Measurements from ENCODE around the gene ZFAND2A.
"Not testable (repeated sequence)": the region's sequence is repeated elsewhere in the genome, so short reads cannot be mapped to it uniquely, and the experiment has no call there.

Gene ZFAND2A

DNA sequence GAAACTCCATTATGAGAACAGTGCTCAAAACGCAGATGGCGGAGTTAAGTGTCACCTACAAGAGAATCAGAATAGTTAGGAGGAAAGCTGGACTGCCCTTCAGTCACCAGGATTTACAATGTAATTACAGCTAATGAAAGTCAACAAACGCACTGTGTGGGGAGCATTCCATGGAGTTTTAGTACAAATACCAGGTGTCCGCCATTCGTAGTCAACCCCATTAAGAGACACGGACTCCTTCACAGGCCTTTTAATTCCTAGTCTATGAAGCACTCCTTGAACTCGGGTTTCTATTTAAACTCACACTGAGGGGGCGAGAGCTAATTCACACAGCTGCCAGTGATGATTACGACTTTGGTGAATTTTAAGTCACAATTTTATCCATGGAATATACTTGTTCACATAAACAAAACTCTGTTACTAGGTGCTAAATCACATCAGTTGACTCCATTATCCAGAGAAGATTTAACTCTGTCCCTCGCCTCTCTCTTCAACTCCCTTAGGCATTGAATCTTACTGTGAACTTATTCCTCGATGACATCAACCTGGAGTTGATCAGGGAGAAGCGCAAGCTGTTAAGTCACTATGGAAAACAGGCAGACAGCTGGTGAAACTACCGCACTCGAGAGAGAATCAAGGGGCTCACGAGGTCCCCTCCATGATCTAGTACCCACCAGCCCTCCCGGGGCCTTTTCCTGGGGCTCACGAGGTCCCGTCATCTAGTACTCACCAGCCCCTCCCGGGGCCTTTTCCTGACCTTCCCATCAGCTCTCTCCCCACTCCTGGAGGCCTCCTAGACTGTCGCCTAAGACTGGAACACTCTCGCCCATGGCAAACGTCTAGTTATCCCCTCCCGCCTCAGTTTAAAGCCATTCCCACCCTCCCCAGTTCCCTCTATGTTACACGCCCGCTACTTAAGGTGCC lies 1.5 kb downstream of the ZFAND2A start:
- peaks cover 4 to 25% (median 20%) of the 10 kb centered on the region in 4 experiments for H3K4me1 ChIP-seq (ENCODE audit: control extremely low read depth in 1 of 4, control insufficient read depth in 4 of 4, insufficient read depth in 4 of 4, low read length in 3 of 4)
- peak overlapping the region; percentile 95 to 97 for H3K27ac ChIP-seq (ENCODE audit: insufficient read depth in 1 of 2, low read depth in 1 of 2, low read length in 2 of 2, poor library complexity in 1 of 2, severe bottlenecking in 2 of 2)
- no peak for DNase-seq
- no peaks in the 10 kb centered on the region for H3K9me3 ChIP-seq (ENCODE audit: control extremely low read depth in 1 of 5, control insufficient read depth in 4 of 5, insufficient read depth in 2 of 5, low read depth in 1 of 5, low read length in 4 of 5)
- no peaks in the 10 kb centered on the region for H3K27me3 ChIP-seq (replicated peaks in 2 of 5; ENCODE audit: control insufficient read depth in 4 of 5, insufficient read depth in 5 of 5, low read length in 4 of 5)
- WGBS (ENCODE audit: insufficient coverage) = 83% methylated on average over 23 of the region's 25 CpGs
- CTCF ChIA-PET = interaction anchor here (1.2 to 1.7 kb wide), 5 partner anchors 12 to 116 kb away, joined by 3 to 8 read pairs (median 3); no protein-coding TSS in a partner anchor
- H3K4me3 ChIP-seq (ENCODE audit: control insufficient read depth in 1 of 7, extremely low read depth in 1 of 7, insufficient read depth in 4 of 7, low read depth in 2 of 7, low read length in 6 of 7) = peak overlapping the region; percentile 55 to 100 (median 95)
- POLR2A ChIA-PET = no interaction called here
- peaks cover 10 to 47% (median 36%) of the 10 kb centered on the region in 4 experiments for H3K36me3 ChIP-seq (ENCODE audit: control insufficient read depth in 4 of 4, insufficient read depth in 4 of 4, low read length in 3 of 4)

DNA sequence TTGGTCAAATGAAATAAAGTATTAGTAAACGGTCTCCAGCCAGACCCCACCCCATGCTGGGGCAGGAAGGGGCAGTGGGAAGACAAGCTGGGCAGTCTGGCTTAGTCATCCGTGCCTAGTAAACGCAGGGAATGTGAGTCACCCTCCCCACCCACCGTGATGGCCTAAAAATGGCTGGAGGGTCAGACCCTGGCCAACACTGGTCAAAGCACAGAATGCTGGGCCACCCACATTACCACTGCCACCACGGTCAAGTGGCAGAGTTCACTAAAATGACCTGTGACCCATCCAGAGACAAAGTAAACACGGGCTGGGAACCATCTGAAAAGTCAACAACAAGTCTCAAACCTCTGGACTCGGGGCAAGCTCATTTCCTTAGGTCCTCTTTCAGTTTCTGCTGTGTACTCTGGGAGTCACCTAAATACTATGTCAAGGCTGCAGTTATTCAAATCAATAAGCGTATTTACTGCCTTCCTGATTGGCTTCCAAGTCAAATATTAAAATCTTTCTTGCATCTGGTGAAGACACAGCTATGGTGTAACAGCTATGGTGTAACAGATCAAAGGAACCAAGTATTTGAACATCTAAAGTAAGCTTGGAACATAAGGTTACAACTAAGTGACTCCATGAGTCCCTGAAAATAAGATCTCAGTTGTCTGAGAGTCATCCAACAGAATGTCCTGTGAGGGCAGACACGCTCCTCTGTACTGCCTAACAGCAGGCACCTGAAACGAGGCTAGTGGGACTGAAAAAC lies 3.0 kb downstream of the ZFAND2A start:
- ChIA-PET POLR2A (no interaction called here), CTCF (interaction anchor here (0.7 to 1.4 kb wide), 7 partner anchors 9 to 71 kb away, joined by 3 to 5 read pairs (median 3); no protein-coding TSS in a partner anchor)
- no peak for DNase-seq
- Histone ChIP-seq H3K27ac (ENCODE audit: insufficient read depth in 1 of 2, low read depth in 1 of 2, low read length in 2 of 2, poor library complexity in 1 of 2, severe bottlenecking in 2 of 2) (no peak overlapping the region), H3K4me3 (ENCODE audit: control insufficient read depth in 1 of 7, extremely low read depth in 1 of 7, insufficient read depth in 4 of 7, low read depth in 2 of 7, low read length in 6 of 7) (no peak overlapping the region), H3K4me1 (ENCODE audit: control extremely low read depth in 1 of 4, control insufficient read depth in 4 of 4, insufficient read depth in 4 of 4, low read length in 3 of 4) (peaks cover 4 to 25% (median 20%) of the 10 kb centered on the region in 4 experiments), H3K36me3 (ENCODE audit: control insufficient read depth in 4 of 4, insufficient read depth in 4 of 4, low read length in 3 of 4) (peaks cover 10 to 57% (median 45%) of the 10 kb centered on the region in 4 experiments), H3K27me3 (replicated peaks in 2 of 5; ENCODE audit: control insufficient read depth in 4 of 5, insufficient read depth in 5 of 5, low read length in 4 of 5) (no peaks in the 10 kb centered on the region), H3K9me3 (ENCODE audit: control extremely low read depth in 1 of 5, control insufficient read depth in 4 of 5, insufficient read depth in 2 of 5, low read depth in 1 of 5, low read length in 4 of 5) (no peaks in the 10 kb centered on the region)
- 95% methylated on average over 7 of the region's 10 CpGs for WGBS (ENCODE audit: insufficient coverage)

DNA sequence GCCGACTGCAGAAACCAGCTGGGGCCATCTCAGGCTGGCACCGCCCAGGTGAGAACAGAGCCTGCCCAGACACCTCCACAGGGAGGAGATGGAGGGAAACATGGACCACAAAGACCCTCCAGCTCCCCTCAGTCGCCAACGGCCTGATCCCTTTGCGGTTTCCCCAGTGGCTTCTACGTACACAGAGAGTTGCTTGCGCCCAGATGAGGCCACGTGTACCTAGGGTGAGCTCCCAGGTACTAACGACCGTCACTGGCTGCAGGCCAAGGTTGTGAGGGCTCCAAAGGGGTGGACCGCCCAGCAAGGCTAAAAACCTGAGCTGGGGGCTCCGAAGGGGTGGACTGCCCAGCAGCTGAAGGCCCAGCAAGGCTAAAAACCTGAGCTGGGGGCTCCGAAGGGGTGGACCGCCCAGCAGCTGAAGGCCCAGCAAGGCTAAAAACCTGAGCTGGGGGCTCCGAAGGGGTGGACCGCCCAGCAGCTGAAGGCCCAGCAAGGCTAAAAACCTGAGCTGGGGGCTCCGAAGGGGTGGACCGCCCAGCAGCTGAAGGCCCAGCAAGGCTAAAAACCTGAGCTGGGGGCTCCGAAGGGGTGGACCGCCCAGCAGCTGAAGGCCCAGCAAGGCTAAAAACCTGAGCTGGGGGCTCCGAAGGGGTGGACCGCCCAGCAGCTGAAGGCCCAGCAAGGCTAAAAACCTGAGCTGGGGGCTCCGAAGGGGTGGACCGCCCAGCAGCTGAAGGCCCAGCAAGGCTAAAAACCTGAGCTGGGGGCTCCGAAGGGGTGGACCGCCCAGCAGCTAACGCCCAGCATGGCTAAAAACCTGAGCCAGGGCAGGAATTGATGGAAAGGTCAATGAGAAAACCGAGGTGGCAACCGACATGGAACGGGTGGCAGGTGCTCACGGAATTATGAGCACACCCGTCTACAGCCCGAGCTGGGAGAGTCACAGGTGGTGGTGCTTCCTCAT lies 3.9 kb downstream of the ZFAND2A start:
- H3K27ac ChIP-seq (ENCODE audit: insufficient read depth in 1 of 2, low read depth in 1 of 2, low read length in 2 of 2, poor library complexity in 1 of 2, severe bottlenecking in 2 of 2); H3K4me3 ChIP-seq (ENCODE audit: control insufficient read depth in 1 of 7, extremely low read depth in 1 of 7, insufficient read depth in 4 of 7, low read depth in 2 of 7, low read length in 6 of 7); POLR2A ChIA-PET; H3K27me3 ChIP-seq (replicated peaks in 2 of 5; ENCODE audit: control insufficient read depth in 4 of 5, insufficient read depth in 5 of 5, low read length in 4 of 5); DNase-seq; H3K9me3 ChIP-seq (ENCODE audit: control extremely low read depth in 1 of 5, control insufficient read depth in 4 of 5, insufficient read depth in 2 of 5, low read depth in 1 of 5, low read length in 4 of 5): not testable (repeated sequence)
- peaks cover 4 to 24% (median 18%) of the 10 kb centered on the region in 4 experiments for H3K4me1 ChIP-seq (ENCODE audit: control extremely low read depth in 1 of 4, control insufficient read depth in 4 of 4, insufficient read depth in 4 of 4, low read length in 3 of 4)
- CTCF ChIA-PET = interaction anchor here (0.5 to 1.4 kb wide), 5 partner anchors 12 to 121 kb away, joined by 3 to 5 read pairs (median 3); no protein-coding TSS in a partner anchor
- 97% methylated on average over 16 of the region's 33 CpGs for WGBS (ENCODE audit: insufficient coverage)
- H3K36me3 ChIP-seq (ENCODE audit: control insufficient read depth in 4 of 4, insufficient read depth in 4 of 4, low read length in 3 of 4) = peaks cover 17 to 65% (median 50%) of the 10 kb centered on the region in 4 experiments

- H3K36me3 ChIP-seq (ENCODE audit: control insufficient read depth in 4 of 4, insufficient read depth in 4 of 4, low read length in 3 of 4) = peaks cover 18 to 76% (median 55%) of the 10 kb centered on the region in 4 experiments
- POLR2A ChIA-PET = interaction anchor here (0.6 kb wide), 1 partner anchor 16 kb away, joined by 3 read pairs; no protein-coding TSS in a partner anchor
- no peaks in the 10 kb centered on the region for H3K27me3 ChIP-seq (replicated peaks in 2 of 5; ENCODE audit: control insufficient read depth in 4 of 5, insufficient read depth in 5 of 5, low read length in 4 of 5)
These were observed 5.7 kb downstream of the ZFAND2A start for GRCh38 chr7:1154172-1154739.

GRCh38 chr7:1152492-1152891 lies 7.5 kb downstream of the ZFAND2A start:
- 89% methylated on average over 13 of the region's 15 CpGs for WGBS (ENCODE audit: insufficient coverage)
- H3K36me3 ChIP-seq (ENCODE audit: control insufficient read depth in 4 of 4, insufficient read depth in 4 of 4, low read length in 3 of 4) = peaks cover 18 to 71% (median 49%) of the 10 kb centered on the region in 4 experiments
- POLR2A ChIA-PET = no interaction called here

More at GRCh38 chr7:1154172-1154739, 5.7 kb downstream of the ZFAND2A start:
- no peak overlapping the region for H3K4me3 ChIP-seq (ENCODE audit: control insufficient read depth in 1 of 7, extremely low read depth in 1 of 7, insufficient read depth in 4 of 7, low read depth in 2 of 7, low read length in 6 of 7)
- no peaks in the 10 kb centered on the region for H3K9me3 ChIP-seq (ENCODE audit: control extremely low read depth in 1 of 5, control insufficient read depth in 4 of 5, insufficient read depth in 2 of 5, low read depth in 1 of 5, low read length in 4 of 5)
- DNase-seq = no peak
- CTCF ChIA-PET = interaction anchor here (0.6 kb wide), 1 partner anchor 38 kb away, joined by 3 read pairs; no protein-coding TSS in a partner anchor
- no peak overlapping the region for H3K27ac ChIP-seq (ENCODE audit: insufficient read depth in 1 of 2, low read depth in 1 of 2, low read length in 2 of 2, poor library complexity in 1 of 2, severe bottlenecking in 2 of 2)
- 95% methylated on average over 6 of the region's 11 CpGs for WGBS (ENCODE audit: insufficient coverage)
- H3K4me1 ChIP-seq (ENCODE audit: control extremely low read depth in 1 of 4, control insufficient read depth in 4 of 4, insufficient read depth in 4 of 4, low read length in 3 of 4) = peaks cover 4 to 15% (median 10%) of the 10 kb centered on the region in 4 experiments

More at GRCh38 chr7:1152492-1152891, 7.5 kb downstream of the ZFAND2A start:
- DNase-seq = no peak
- Histone ChIP-seq H3K27me3 (replicated peaks in 2 of 5; ENCODE audit: control insufficient read depth in 4 of 5, insufficient read depth in 5 of 5, low read length in 4 of 5) (no peaks in the 10 kb centered on the region), H3K4me1 (ENCODE audit: control extremely low read depth in 1 of 4, control insufficient read depth in 4 of 4, insufficient read depth in 4 of 4, low read length in 3 of 4) (no peaks in the 10 kb centered on the region), H3K27ac (ENCODE audit: insufficient read depth in 1 of 2, low read depth in 1 of 2, low read length in 2 of 2, poor library complexity in 1 of 2, severe bottlenecking in 2 of 2) (no peak overlapping the region), H3K9me3 (ENCODE audit: control extremely low read depth in 1 of 5, control insufficient read depth in 4 of 5, insufficient read depth in 2 of 5, low read depth in 1 of 5, low read length in 4 of 5) (no peaks in the 10 kb centered on the region), H3K4me3 (ENCODE audit: control insufficient read depth in 1 of 7, extremely low read depth in 1 of 7, insufficient read depth in 4 of 7, low read depth in 2 of 7, low read length in 6 of 7) (no peak overlapping the region)
- CTCF ChIA-PET = interaction anchor here (1.2 kb wide), 1 partner anchor 24 kb away, joined by 7 read pairs; no protein-coding TSS in a partner anchor
